ES-I3 (cell line): Measurements from ENCODE around the gene LCN6.

Experiments used
- H3K36me3 ChIP-seq: 2 replicates; pipeline ENCODE4 v1.6.1; 2013; ENCODE audit warnings: mild to moderate bottlenecking, low read length, control low read depth, moderate library complexity; ENCODE audit not compliant: insufficient read depth
- H3K4me1 ChIP-seq: 2 replicates; pipeline ENCODE4 v1.6.1; 2013; ENCODE audit warnings: mild to moderate bottlenecking, control low read depth, low read length; ENCODE audit not compliant: insufficient read depth
- H3K9ac ChIP-seq: 2 replicates; pipeline ENCODE4 v1.6.1; 2013; ENCODE audit warnings: low read depth, mild to moderate bottlenecking, low read length, moderate library complexity
- H3K9me3 ChIP-seq: 2 replicates; pipeline ENCODE4 v1.6.1; 2013; ENCODE audit warnings: mild to moderate bottlenecking, low read length, moderate library complexity; ENCODE audit not compliant: control insufficient read depth, insufficient read depth

The LCN6 gene

DNA sequence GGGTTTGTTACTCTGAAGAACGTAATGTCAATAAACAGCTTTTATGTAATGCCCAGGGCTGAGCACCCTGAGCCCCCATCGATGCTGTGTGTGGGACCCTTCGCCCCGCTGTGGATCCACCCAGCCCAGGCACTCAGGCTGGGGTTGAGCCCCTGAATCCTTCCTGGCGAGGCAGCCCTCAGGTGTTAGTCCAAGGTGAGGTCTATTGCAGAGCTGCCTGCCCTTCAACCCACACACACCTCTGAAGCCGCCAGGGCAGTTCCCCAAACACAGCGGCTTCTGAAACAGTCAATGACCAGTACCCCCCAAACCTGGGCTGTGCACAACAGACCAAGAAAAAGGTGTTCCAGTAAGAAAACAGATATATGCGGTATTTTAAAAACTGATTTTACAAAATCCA is 24.3 kb downstream of the LCN6 start:
- peaks cover 20% of the 10 kb centered on the region for H3K36me3 ChIP-seq

DNA sequence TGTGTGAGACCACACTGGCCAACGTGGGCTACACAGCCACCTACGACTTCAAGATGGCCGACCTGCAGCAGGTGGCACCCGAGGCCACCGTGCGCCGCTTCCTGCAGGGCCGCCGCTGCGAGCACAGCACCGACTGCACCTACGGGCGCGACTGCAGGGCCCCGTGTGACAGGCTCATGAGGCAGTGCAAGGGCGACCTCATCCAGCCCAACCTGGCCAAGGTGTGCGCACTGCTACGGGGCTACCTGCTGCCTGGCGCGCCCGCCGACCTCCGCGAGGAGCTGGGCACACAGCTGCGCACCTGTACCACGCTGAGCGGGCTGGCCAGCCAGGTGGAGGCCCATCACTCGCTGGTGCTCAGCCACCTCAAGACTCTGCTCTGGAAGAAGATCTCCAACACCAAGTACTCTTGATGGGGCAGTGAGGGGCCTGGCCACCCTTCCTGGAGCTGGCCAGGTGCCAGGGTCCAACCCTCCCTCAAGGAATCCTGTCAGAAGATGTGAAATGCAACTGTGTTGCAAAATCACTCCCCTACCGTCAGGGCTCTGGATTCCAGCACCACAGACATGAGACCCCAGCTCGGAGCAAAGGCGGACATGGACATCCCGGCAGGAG is 24.9 kb downstream of the LCN6 start:
- H3K4me1 ChIP-seq, result peaks cover 4% of the 10 kb centered on the region; the same call in 1 of the 2 replicates
- no peak overlapping the region for H3K9ac ChIP-seq
- no peaks in the 10 kb centered on the region for H3K9me3 ChIP-seq
- H3K36me3 ChIP-seq, result peaks cover 20% of the 10 kb centered on the region

More for the DNA sequence above, 24.3 kb downstream of the LCN6 start:
- Histone ChIP-seq H3K9ac (no peak overlapping the region), H3K4me1 (peaks cover 4% of the 10 kb centered on the region; the same call in 1 of the 2 replicates), H3K9me3 (no peaks in the 10 kb centered on the region)

DNA sequence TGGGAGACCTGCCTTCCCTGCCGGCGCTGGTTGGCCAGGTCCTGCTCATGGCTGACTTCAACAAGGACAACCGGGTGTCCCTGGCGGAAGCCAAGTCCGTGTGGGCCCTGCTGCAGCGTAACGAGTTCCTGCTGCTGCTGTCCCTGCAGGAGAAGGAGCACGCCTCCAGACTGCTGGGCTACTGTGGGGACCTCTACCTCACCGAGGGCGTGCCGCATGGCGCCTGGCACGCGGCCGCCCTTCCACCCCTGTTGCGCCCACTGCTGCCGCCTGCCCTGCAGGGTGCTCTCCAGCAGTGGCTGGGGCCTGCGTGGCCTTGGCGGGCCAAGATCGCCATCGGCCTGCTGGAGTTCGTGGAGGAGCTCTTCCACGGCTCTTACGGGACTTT is 25.4 kb downstream of the LCN6 start:
- Histone ChIP-seq H3K9me3 (no peaks in the 10 kb centered on the region), H3K9ac (no peak overlapping the region), H3K4me1 (peaks cover 4% of the 10 kb centered on the region; the same call in 1 of the 2 replicates), H3K36me3 (peaks cover 20% of the 10 kb centered on the region)

DNA sequence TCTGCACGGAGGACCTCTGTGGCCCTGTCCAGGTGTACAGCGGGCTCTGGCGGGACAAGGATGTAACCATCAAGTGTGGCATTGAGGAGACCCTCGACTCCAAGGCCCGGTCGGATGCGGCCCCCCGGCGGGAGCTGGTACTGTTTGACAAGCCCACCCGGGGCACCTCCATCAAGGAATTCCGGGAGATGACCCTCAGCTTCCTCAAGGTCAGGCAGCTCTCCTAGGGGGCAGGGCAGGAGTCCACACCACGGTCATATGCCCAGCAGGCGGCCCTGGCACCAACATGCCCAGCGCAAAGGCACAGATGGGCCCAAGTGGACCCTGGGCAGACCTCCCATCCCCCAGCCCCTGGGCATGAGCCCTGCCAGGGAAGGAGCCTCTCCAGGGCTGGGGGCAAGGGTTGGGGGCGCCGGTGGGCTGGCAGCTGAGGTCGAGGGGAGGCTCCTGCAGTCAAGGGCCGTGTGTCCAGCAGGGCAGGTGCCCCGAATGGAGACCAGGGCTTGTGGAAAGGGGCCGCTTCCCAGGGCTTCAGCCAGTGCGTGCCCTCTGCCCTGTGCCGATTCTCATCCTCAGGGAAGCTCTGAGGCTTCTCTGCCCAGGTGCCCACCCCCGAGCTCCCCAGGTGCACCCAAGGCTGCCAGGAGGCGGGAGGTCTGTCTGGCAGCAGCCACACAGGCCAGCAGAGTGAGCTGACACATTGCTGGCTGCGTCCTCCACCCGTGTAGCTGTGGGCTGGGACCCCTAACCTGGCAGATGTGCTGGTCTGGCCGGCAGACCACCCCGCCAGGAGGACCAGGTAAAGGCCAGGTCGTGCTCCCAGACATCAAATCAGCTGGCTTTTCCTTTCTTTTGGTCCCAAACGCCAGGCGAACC is 26.0 kb downstream of the LCN6 start:
- Histone ChIP-seq H3K4me1 (peaks cover 4% of the 10 kb centered on the region; the same call in 1 of the 2 replicates), H3K9ac (no peak overlapping the region), H3K9me3 (no peaks in the 10 kb centered on the region), H3K36me3 (peaks cover 20% of the 10 kb centered on the region)

DNA sequence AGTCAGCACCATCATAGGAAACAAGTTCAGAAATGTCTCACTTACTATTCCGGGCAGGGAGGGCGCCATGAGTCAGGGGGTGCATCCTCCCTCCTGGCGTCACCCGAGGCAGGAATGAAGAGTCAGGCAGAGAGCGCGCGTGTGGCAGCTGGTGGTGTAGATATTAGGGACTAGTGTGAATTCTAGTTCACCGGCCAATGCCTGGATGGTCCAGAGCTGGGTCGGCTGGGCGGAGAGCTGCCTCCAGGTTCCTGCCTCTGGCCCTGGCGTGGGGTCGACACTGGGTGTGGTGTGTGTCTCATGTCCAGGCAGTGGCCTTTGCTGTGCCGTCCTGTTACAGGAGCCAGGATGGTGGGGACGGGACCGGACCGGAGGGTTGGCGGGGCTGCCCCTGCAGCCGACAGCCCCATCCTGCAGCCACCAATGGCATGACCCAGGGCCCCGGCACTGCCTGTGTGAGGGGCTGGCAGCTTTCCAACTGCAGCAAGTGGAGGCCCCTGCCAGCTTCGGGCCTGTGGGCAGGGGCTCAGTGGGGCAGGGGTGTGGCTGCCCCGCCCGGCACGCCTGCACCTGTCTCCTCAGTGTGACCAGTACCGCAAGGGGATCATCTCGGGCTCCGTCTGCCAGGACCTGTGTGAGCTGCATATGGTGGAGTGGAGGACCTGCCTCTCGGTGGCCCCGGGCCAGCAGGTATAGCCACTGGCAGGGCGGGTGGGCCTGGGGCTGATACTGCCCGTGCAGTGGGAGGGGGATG is 26.8 kb downstream of the LCN6 start:
- H3K9ac ChIP-seq, result no peak overlapping the region
- no peaks in the 10 kb centered on the region for H3K9me3 ChIP-seq
- peaks cover 16% of the 10 kb centered on the region for H3K36me3 ChIP-seq
- no peaks in the 10 kb centered on the region; the same call in 1 of the 2 replicates for H3K4me1 ChIP-seq

DNA sequence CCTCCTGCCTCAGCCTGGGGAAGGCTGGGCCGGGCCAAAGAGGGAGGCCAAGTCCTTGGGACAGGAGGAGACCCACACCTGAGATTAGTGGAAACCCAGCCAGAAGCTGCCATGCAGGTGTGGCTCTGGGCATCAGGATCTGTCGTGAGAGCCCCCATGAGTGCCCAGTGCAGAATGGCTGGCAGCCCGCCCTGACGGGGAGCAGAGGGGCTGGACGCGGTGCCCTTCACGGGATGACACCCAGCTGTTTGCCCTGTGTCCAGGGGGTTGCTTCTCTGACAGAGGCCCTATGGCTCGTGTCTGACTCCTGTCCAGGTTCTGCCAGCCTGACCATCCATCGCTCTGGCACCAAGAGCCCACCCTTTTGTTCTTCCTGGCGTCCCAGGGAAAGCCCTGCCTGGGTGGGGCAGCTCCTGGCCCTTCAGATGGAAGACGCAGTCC is 27.4 kb downstream of the LCN6 start:
- Histone ChIP-seq H3K9ac (no peak overlapping the region), H3K9me3 (no peaks in the 10 kb centered on the region), H3K36me3 (peaks cover 14% of the 10 kb centered on the region), H3K4me1 (no peaks in the 10 kb centered on the region; the same call in 1 of the 2 replicates)

DNA sequence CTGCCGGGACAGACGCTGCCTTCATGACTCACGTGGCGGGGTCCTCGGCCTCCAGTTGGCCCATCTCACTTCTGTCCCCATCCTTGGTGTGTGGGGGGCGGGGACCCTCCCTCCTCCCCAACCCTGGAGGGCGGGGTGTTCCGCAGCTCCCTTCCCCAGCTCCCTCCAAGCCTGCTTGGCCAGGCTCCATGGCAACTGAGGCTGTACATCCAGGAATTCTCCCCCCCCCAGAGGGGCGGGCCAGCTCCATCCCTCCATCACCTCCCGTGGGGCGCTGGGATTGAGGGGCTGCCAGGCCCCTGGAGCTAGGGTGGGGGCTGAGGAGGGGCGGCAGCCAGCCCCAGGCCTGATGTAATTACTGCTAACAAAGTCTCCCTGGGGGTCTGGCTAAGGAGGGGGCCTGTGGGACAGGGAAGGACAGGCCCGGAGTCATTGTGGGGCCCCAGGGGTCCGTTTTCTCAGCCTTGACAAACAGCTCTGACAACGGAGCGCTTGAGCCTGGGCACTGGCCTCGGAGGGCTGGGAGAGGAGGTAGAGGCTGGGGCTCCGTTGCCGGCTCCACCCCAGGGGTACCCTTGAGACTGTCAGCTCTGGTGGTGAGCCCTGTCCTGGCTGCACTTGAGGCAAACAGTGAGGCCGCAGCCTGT is 28.0 kb downstream of the LCN6 start:
- Histone ChIP-seq H3K9me3 (no peaks in the 10 kb centered on the region), H3K36me3 (peaks cover 12% of the 10 kb centered on the region), H3K9ac (no peak overlapping the region), H3K4me1 (no peaks in the 10 kb centered on the region; the same call in 1 of the 2 replicates)

DNA sequence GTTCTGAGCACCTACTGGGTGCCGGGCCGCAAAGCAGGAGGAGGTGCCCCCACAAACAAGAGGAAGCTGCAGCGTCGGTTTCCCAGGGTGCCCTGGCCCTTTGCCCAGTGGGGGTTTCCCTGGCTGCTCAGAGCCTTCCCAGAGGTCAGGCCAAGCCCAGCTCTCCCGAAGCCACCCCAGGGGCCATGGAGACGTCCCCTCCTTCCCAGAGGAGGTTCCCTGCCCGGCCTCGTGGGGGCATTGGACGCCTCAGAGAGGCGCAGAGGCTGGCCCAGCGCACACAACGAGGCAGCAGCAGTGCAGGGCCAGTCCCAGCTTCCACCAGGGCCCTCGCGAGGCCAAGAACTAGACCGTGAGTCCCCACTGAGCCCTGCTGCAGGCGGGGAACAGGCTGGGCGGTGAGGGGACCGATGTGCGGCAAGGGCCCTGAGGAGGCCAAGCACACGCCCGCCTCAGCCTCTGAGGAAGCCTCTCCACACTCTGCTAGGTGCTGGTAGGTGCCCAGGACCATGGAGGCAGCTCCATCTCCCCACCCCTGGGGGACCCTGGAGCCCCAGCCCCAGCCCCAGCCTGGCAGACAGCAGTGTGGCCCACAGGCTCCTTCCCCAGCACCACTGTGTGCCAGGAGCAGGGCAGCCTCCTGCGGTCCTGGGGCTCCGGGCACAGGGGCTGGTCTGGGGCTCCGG is 29.0 kb downstream of the LCN6 start:
- no peaks in the 10 kb centered on the region; the same call in 1 of the 2 replicates for H3K4me1 ChIP-seq
- H3K36me3 ChIP-seq, result peaks cover 9% of the 10 kb centered on the region
- no peak overlapping the region for H3K9ac ChIP-seq
- no peaks in the 10 kb centered on the region for H3K9me3 ChIP-seq

DNA sequence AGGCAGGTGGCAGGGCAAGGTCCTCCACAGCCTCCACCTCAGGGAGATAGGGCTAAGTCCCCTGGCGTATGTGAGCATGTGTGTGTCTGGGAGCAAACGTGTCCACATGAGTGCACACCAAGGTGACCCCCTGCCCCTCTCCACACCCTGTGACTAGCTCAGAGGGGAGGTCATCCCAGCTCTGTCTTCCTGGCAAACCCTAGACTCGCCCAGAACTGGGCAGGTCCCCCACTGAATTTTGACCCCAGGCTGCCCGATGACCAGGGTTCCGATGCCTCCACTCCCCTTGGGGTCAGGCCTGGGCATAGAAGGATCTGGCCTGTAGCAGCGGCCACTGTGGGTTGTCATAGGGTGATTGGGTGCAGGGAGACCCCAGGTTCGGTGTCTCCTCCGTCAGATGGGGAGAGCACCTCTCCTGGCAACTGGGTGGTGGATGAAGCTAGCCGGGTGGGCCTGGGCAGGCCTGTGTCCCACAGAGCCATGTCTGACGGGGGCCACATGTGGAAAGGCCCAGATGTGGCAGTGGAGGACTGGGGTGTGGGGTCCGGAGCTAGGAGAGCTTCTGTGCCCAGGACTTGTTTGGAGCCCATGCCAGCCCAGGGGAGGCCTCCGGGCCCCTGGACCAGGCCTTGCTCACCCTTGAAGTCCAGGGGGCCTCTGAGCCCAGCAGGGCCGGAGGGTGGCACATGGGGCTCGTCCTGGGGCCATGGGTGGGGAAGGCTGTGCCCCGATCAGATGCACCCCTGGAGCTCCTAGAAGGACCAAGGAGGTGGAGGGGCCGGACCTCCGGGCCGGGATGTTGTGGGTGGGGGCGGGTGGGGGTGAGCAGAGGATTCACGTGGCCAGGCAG is 29.8 kb downstream of the LCN6 start:
- Histone ChIP-seq H3K36me3 (peaks cover 2% of the 10 kb centered on the region; the same call in 1 of the 2 replicates), H3K4me1 (no peaks in the 10 kb centered on the region; the same call in 1 of the 2 replicates), H3K9me3 (no peaks in the 10 kb centered on the region), H3K9ac (no peak overlapping the region)

DNA sequence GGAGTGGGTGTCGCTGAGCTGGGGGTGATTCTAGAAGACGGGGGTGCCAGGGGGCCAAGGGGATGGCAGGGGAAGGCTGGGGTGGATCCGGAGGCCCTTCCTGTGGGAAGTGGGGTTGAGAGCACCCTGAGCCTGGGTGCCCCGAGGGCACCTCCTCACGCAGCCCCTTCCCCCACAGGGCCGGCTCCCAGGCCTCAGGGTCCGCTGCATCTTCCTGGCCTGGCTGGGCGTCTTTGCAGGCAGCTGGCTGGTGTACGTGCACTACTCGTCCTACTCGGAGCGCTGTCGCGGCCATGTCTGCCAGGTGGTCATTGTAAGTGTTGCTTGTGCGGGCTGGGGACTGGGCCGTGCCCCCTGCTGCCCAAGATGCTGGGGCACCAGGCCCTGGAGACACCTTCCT is 30.9 kb downstream of the LCN6 start:
- H3K36me3 ChIP-seq, result no peaks in the 10 kb centered on the region
- H3K9ac ChIP-seq, result no peak overlapping the region

DNA sequence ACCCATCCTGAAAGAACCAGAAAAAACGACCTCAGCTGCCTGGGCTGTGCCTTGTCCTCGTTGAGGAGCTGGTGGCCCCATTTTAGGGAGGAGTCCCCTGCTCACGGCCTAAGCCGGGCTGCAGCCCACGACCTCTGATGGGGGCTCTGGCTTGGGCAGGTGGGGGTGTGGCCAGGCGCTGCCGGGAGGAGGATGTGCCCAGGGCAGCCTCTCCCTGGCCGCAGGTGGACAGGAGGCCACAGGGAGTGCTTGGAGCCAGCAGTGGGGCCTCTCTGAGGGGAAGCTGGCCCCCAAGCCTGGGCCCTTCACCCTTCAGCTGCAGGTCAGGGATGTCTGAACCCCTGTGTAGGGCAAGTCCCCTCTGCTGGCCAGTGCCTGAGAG is 33.4 kb downstream of the LCN6 start:
- Histone ChIP-seq H3K9ac (no peak overlapping the region), H3K4me1 (no peaks in the 10 kb centered on the region; the same call in 1 of the 2 replicates), H3K9me3 (no peaks in the 10 kb centered on the region), H3K36me3 (no peaks in the 10 kb centered on the region)

More for the DNA sequence above, 30.9 kb downstream of the LCN6 start:
- Histone ChIP-seq H3K4me1 (no peaks in the 10 kb centered on the region; the same call in 1 of the 2 replicates), H3K9me3 (no peaks in the 10 kb centered on the region)

DNA sequence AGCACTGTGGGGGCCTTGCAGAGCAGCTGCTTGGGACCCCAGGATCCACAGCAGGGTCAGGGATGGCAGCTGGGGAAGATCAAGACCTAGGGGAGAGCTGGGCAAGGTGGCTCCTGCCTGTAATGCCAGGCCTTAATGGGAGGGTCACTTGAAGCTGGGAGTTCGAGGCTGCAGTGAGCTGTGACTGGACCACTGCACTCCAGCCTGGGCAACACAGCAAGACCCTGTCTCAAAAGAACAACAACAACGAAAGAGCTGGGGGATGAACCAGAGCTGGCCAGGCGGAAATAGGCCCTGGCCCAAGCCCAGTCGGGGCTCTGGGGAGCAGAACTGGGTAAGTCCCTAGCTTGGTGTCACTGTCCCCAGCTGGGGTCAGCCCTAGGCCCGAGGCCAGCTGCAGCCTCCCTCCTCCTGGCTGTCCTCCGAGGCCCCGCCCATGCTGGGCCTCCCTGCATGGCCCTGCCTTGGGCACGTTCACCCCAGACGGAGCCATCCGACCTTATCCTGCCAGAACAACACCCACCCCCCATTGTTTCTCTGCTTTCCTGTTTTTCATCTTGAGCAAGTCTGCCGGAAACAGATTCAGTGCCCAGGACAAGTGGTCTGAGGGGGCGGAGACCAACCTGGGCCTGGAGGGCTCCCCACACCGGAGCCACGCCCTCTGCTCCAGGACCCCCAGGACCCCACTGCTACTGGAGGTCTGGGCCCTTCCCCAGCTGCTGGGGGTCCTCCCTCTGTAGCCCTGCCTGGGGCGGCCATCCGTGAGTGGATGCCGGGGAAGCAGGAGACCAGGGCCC is 34.0 kb downstream of the LCN6 start:
- H3K36me3 ChIP-seq, result no peaks in the 10 kb centered on the region
- no peak overlapping the region for H3K9ac ChIP-seq
- no peaks in the 10 kb centered on the region for H3K9me3 ChIP-seq
- no peaks in the 10 kb centered on the region; the same call in 1 of the 2 replicates for H3K4me1 ChIP-seq
